ENCODE results near the gene TMUB1.

The TMUB1 gene

GRCh38 chr7:151070574-151070960 is 12.7 kb downstream of the TMUB1 start:
- DNase-seq (ENCODE audit: low read depth in 3 of 3) = no peak

- no peak for DNase-seq (ENCODE audit: low read depth in 3 of 3)
Observed at GRCh38 chr7:151069841-151070573, 13.3 kb downstream of the TMUB1 start.

GRCh38 chr7:151068069-151068773 is 15.1 kb downstream of the TMUB1 start:
- DNase-seq (ENCODE audit: low read depth in 3 of 3) = no peak

DNA sequence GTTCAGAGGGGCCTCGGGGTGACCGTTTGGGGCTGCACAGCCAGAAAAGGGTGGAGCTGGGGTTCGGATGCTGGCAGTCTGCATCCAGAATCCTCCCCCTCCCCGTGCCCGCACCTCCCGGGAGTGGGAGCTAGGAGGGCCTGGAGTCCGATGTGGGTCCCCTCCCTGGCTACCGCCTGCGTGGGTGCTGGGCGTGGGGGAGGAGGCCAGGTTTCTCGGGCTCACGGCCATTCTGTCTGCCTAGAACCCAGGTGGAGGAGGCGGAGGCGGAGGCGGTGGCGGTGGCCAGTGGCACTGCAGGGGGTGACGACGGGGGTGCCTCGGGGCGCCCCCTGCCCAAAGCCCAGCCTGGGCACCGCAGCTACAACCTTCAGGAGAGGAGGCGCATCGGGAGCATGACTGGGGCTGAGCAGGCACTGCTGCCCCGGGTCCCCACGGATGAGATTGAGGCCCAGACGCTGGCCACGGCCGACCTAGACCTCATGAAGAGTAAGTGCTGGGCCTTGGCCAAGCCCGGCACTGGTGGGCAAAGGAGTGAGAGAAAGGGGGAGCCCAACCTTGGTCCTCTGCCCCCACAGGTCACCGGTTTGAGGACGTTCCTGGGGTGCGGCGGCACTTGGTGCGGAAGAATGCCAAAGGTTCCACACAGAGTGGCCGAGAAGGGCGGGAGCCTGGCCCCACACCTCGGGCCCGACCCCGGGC is 16.9 kb downstream of the TMUB1 start:
- DNase-seq (ENCODE audit: low read depth in 3 of 3) = no peak

DNA sequence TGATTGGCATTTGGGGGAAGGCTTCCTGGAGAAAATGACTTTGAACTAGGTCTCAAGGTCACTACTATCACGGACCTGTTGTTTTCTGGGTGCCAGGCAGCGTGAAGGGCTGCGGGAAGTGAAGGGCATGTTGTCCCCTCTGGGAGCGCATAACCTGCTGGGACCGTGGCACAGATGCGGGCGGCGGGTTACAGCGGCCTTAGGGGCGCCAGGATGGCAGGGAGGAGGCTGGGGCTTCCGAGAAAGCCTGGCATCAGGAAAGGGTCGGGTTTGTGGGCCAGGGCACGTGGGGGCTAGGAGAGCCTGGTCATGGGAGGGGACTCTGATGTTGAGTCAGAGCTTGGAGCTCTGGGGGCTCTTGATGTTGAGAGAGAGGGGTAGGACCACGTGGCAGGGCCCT is 17.8 kb downstream of the TMUB1 start:
- no peak for DNase-seq (ENCODE audit: low read depth in 3 of 3)

GRCh38 chr7:151064993-151065392 is 18.3 kb downstream of the TMUB1 start:
- DNase-seq (ENCODE audit: low read depth in 3 of 3) = no peak

DNA sequence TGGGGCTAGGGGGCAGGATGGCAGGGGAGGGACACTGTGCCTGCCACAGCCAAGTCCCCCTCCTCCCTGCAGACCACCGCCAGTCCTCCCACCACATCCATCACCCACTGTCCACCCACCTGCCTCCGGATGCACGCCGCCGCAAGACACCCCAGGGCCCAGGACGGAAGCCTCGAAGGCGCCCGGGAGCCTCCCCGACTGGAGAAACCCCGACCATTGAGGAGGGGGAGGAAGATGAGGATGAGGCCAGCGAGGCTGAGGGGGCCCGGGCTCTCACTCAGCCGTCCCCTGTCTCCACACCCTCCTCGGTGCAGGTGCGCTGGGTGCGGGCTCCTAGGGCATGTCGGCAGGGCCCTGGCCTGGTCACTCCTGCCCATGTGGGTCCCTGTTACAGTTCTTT is 18.8 kb downstream of the TMUB1 start:
- no peak for DNase-seq (ENCODE audit: low read depth in 3 of 3)

DNA sequence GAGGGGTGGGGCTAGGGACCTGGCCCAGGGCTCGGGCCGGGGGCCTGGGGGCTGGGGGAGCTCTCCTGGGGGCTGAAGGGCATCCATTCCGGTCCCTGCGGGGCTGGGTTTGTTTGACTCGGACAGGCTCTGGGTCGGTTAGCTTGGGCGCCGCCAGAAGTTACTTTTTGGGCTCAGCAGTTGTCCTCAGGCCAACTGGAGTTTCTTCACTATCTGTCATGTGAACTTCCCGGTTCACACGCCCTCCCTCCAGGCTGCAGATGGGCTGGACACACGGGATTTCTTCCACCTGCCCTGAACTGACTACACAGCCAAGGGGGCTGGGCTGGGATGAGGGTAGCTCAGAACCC is 20.1 kb downstream of the TMUB1 start:
- no peak for DNase-seq (ENCODE audit: low read depth in 3 of 3)

DNA sequence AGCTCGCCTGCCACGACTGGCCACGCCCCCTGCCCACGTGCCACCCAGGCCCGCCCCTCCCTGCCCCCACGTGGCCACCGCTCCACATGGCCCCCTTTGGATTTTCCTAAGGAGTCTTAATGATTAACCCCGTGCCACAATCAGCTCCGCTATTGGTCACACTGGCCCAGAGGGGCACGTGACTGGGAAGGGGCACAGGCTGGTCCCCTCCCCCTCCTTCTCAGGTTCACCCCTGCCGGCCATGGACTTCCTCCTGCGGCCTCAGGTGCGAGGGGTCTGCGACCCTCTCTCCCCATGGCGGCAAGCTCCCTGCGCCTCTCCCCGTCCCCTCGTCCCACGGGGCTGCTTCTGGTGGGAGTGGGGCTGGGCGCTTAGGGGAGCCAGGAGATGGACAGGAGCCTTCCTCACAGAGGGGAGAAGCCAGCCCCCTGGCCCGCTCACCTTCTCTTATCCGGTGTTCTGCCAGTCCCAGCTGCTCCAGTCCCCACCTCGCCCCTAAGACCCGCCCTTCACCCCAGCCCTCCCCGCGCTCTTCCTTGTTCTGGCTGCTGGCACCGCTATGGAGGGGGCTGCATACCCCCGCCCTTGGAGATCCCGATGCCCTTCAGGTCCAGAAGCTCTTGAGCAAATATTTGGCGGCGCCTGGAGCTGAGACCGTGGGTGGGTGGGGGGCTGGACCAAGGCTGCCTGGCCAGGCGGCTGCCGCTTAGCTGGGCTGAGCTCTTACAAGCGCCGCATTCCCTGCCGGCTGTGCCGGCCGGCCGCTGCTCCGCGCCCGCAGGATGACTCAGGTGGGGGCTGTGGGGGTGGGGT is 20.7 kb downstream of the TMUB1 start:
- DNase-seq (ENCODE audit: low read depth in 3 of 3) = no peak

GRCh38 chr7:151062111-151062398 is 21.2 kb downstream of the TMUB1 start:
- DNase-seq (ENCODE audit: low read depth in 3 of 3) = no peak

DNA sequence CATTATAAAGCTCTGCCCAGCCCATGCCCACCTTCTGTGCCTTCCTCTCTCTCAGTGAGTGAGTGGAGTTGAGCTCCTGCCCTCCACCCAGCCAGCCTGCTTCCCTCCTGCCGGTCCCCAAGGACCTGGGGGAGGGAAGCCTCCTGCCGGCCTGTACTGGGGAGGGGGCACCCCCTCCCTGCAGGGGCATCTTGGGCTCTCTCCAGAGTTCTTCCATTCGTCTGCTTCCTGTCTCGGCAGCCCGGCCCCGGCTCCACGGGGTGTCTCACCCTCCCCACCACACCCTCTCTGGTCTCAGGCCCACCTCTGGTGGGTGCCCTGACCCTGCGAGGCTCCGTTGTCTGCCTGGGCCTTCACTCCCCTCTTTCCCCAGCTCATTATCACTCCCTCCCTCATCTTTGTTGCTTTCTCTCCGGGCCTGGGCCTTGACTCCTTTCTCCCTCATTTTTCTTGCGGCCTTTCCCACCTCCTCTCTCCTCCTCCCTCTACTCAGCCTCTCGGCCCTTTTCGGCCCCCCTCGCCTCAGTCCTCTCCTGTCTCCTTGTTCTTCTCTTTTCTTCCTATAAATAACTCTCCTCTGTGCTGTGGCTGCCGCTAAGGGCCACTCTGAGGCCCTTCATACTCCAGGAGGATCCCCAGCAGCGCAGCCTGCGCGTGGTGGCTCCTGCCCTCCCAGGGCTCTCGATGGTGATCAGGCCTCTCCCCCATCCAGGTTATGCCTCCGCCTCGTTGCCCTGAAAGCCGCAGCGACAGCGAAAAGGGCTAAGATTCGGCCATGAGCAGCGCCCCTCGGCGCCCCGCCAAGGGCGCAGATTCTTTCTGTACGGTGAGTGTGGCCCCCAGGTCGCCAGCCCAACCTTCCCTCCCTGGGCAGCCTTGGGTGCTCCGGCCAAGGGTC is 21.8 kb downstream of the TMUB1 start:
- no peak for DNase-seq (ENCODE audit: low read depth in 3 of 3)

GRCh38 chr7:151060416-151061212 is 22.7 kb downstream of the TMUB1 start:
- no peak for DNase-seq (ENCODE audit: low read depth in 3 of 3)

- DNase-seq (ENCODE audit: low read depth in 3 of 3) = no peak
Observed at GRCh38 chr7:151060113-151060415, 23.2 kb downstream of the TMUB1 start.

DNA sequence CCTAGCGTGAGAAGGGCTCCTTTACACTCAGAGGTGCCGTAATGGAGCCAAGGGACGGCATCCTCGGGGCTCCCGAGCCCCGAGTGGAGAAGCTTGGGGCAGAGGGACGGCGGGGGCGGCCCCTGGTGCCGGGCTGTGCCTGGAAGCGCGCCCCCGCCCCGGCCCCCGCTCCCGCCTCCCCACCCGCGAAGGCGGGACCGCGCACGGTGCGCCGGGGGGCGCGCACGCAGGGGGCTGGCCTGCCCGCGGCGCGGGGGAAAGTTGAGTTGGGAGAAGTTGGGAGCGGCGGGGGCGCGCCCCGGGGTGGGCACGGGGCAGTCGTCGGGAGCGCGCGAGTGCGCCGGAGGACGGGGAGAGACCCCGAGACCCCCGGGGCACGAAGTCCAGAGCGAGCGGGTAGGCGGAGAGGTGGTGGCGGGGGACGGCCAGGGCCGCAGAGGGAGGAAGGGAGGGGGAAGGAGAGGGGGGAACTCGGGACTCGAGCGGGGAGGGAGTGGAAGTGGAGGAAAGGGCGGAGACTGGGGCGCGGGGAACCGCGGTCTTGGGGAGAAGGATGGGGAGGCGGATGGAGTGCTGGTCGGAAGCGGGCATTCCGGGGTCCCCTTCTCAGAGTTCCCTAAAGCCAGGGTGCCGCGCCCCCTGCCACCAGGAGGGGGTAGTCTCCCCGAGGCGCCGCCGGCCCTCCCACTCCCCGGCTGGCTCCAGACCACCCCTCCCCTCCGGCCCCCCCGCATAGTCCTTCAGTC is 23.8 kb downstream of the TMUB1 start, which contains the start of gene SLC4A2:
Gene SLC4A2, plus strand, starts transcription at position 223 of the 746 bp plus-strand sequence. CDS start 2,399 bp downstream, outside the sequence.
- DNase-seq (ENCODE audit: low read depth in 3 of 3) = peak; percentile 34 to 69 (median 55)

DNA sequence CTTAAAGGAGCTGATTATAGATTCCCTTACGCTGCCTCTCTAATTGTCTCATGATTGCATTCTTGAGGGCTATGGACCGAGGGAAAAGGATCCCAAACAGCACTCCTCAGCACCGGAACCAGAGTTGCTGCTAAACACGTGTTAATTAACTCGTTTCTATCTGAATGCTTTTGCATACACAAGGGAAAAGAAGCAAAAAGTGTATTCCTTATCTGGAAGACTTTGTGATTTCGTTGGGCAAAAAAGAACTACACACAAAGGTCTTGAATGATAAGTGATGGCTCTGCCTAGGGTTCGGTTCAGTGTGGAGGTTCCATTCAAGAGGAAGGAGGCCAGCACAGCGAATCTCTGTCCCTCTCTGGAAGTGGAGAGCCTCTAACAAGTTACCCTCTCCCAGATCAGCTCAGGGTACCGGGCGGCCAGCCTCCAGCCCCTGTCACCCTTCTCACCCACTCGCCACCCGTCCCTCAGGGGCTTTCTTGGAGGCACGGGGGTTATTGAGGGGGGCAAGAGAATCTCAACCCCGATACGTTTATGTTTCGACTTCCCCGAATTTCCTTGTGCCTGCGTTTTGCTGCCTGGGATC is 24.4 kb downstream of the TMUB1 start:
- no peak for DNase-seq (ENCODE audit: low read depth in 3 of 3)

DNA sequence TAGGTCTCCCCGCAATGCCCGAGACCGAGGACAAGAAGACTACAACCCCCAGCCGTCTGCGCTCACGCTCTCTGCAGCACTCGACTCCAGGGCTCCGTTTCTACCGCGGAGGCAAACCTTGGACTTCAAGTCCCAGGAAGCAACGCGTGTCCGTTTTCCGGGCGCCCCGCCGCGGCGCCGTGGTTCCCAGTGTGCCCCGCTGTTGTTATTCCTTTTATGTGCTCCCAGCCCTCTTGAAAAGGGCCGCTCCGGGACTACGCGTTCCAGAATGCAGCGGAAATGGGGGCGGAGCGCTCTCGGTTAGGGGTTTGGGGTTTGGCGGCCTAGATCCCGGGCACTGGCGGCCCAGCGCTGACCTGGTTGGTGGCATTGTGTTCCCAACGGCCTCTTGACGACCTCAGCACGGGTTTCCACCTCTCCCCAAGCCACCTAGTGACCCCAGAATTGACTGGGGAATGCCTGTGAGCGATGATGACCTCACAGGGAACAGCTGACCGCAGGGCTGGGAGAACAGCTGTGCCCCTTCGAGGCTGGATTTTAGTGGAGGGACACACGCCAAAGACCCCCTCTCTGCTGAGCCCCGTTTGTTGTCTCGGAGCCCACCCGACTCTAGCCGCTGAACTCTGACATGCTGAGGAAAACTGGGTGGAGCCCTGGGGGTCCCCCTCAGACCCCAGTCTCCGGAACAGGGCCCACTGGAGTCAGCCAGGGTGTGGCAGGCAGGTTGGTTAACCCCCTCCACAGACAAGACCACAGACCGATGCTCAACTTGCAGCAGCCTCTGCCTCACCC is 25.1 kb downstream of the TMUB1 start:
- peak; percentile 94 to 97 (median 97) for DNase-seq (ENCODE audit: low read depth in 3 of 3)

DNA sequence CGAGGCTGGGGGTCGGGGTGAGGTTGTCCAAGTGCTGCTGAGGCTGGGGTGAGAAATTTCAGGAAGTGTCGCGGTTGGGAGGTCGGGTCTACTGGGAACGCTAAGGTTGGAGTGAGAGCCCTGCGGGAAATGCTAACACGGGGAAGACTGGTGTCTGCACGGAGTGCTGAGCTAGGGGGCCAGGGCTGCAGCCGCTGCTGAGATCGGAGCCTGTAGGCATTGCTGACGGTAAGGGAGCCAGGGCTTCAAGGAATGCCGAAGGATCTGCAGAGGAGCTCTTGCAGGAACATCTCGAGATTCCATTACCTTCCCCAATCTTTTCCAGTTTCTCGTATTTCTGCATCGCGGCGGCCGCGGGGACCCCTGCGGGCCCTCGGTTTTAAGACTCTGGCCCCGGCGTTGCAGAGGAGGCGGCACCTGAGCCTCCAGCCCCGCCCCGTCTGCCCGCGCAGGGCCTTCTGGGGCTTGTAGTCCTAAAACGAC is 25.7 kb downstream of the TMUB1 start, which contains the start of gene CDK5:
Gene CDK5, minus strand, starts transcription at position 392 of the 483 bp plus-strand sequence. Its CDS starts 49 bp downstream, at position 343.
- no peak for DNase-seq (ENCODE audit: low read depth in 3 of 3)
